Bronchial epithelial cell (primary cell): ENCODE results near the gene HS6ST2. TPM values are rescaled to one million over a fixed set of nuclear protein-coding genes. Genes with fewer than 3 reads are reported as not detected.
A peak's percentile ranks its signal among the peaks of the same experiment; 100 is the strongest.
"Not testable (repeated sequence)": the region's sequence is repeated elsewhere in the genome, so short reads cannot be mapped to it uniquely, and the experiment has no call there.

Experiments used
- DNase-seq: peaks from one replicate; pipeline ENCODE4 v3.0.0-alpha.2; 2010; ENCODE audit warnings: low read depth
- FAIRE-seq: peaks from 2 replicates; lab custom pipeline; 2011; peaks lifted over from hg19 to GRCh38; lab: Jason Lieb, UNC
- H3K27me3 ChIP-seq: 2 replicates; pipeline ENCODE4 v1.5.1; 2011; ENCODE audit warnings: low read length; ENCODE audit not compliant: control insufficient read depth, insufficient read depth
- H3K36me3 ChIP-seq: 2 replicates; pipeline ENCODE4 v1.5.1; 2011; ENCODE audit warnings: low read length; ENCODE audit not compliant: control insufficient read depth, insufficient read depth
- H3K4me3 ChIP-seq: 2 replicates; pipeline ENCODE4 v1.5.1; 2011; ENCODE audit warnings: mild to moderate bottlenecking, low read depth, low read length, control low read depth
- total RNA-seq: library from RNA; depleted of rRNA; stranded (reverse); fragments of >200 nt; gene quantifications from 2 replicates; pipeline ENCODE4 v1.2.1, GENCODE V29; 2014
- TF ChIP-seq, protein P1 (sequence below): IDR thresholded peaks from 2 replicates; pipeline ENCODE4 v1.5.1; 2011; ENCODE audit warnings: mild to moderate bottlenecking, moderate library complexity, low read length, control low read depth, inconsistent platforms; ENCODE audit not compliant: insufficient read depth, severe bottlenecking

Gene HS6ST2
- total RNA-seq, 1 donor from 2014 or later = 16.8 TPM

DNA sequence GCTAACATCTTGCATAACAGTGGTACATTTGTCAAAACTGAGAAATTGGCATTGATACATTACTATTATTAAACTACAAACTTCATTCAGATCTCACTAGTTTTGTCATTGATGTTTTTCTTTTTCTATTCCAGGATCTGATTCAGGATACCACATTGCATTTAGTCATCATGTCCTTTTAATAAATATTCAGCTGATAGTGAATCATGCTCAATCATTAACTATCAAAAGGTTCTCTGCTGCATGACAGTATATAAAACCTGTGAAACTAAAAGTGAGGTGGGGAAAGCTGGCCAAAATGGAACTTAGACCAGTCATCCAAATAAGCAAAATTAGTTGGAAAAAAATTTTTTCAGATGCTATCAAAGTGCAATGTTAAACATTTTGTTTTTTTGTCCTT, 28.1 kb upstream of the HS6ST2 start:
- peak; percentile 37 for DNase-seq
- H3K4me3 ChIP-seq = no peak overlapping the region
- no peaks in the 10 kb centered on the region for H3K27me3 ChIP-seq
- H3K36me3 ChIP-seq = no peaks in the 10 kb centered on the region
- TF ChIP-seq, protein P1, sequence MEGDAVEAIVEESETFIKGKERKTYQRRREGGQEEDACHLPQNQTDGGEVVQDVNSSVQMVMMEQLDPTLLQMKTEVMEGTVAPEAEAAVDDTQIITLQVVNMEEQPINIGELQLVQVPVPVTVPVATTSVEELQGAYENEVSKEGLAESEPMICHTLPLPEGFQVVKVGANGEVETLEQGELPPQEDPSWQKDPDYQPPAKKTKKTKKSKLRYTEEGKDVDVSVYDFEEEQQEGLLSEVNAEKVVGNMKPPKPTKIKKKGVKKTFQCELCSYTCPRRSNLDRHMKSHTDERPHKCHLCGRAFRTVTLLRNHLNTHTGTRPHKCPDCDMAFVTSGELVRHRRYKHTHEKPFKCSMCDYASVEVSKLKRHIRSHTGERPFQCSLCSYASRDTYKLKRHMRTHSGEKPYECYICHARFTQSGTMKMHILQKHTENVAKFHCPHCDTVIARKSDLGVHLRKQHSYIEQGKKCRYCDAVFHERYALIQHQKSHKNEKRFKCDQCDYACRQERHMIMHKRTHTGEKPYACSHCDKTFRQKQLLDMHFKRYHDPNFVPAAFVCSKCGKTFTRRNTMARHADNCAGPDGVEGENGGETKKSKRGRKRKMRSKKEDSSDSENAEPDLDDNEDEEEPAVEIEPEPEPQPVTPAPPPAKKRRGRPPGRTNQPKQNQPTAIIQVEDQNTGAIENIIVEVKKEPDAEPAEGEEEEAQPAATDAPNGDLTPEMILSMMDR = no peak
- no peak for FAIRE-seq

DNA sequence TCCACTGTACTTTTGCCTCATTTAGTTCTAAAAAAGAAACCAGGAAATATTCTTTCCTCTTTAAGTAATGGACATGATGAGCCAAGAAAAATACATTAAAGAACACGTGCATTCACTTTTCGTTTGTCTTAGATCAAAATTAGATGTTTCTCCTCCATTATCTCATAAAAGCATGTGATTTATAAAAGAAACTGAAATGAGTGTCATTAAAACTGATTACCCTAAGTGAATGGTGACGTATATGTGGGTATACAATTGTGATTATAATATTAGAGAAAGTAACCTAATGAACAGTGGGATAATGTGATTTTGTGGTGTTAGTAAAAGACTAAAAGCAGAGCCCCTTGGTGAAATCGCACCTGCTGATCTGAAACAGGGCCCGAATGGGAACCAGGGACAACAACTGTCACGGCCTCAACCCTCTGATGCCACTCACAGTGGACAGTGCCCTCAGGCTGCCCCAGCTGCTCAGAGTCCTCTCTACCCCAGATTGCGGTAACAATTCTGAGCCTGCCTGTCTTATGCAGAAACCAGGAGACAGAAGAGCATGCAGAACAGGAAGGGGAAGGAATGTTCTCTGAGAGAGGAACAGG, 25.7 kb upstream of the HS6ST2 start:
- FAIRE-seq = no peak

DNA sequence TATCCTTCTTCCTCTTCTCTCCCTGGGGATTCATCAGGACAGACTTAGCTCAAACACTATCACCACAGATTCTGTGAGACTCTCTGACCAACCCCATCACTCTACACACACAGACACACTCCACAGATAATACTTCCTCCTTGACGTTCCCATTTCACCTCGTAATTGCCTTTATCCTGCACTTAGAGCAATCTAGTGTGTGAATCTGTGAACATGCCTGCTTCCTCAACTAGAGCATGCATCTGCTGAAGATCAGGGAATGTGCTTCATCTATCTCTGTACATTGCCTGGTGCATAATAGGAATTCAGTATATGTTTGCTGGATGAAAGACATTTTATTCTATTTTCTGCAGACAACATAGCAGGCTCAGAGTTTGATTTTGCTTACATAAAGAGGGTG, 25.1 kb upstream of the HS6ST2 start:
- no peaks in the 10 kb centered on the region for H3K27me3 ChIP-seq
- no peak for DNase-seq
- no peak for FAIRE-seq
- no peaks in the 10 kb centered on the region for H3K36me3 ChIP-seq
- H3K4me3 ChIP-seq = no peak overlapping the region
- TF ChIP-seq, protein P1 = no peak

More for the DNA sequence above, 25.7 kb upstream of the HS6ST2 start:
- H3K4me3 ChIP-seq = no peak overlapping the region
- no peaks in the 10 kb centered on the region for H3K27me3 ChIP-seq
- TF ChIP-seq, protein P1 = no peak
- no peaks in the 10 kb centered on the region for H3K36me3 ChIP-seq
- no peak for DNase-seq

DNA sequence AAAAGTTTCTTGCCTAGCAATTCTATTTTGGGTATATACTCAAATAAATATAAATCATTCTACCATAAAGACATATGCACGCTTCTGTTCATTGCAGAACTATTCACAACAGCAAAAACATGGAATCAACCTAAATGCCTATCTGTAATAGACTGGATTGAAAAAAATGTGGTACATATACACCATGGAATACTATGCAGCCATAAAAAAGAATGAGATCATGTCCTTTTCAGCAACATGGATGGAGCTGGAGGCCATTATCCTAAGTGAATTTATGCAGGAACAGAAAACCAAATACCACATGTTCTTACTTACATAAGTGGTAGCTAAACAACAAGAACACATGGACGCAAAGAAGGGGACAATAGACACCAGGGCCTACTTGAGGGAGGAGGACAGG, 21.6 kb upstream of the HS6ST2 start:
- FAIRE-seq, H3K4me3 ChIP-seq, H3K36me3 ChIP-seq, H3K27me3 ChIP-seq, DNase-seq: not testable (repeated sequence)

DNA sequence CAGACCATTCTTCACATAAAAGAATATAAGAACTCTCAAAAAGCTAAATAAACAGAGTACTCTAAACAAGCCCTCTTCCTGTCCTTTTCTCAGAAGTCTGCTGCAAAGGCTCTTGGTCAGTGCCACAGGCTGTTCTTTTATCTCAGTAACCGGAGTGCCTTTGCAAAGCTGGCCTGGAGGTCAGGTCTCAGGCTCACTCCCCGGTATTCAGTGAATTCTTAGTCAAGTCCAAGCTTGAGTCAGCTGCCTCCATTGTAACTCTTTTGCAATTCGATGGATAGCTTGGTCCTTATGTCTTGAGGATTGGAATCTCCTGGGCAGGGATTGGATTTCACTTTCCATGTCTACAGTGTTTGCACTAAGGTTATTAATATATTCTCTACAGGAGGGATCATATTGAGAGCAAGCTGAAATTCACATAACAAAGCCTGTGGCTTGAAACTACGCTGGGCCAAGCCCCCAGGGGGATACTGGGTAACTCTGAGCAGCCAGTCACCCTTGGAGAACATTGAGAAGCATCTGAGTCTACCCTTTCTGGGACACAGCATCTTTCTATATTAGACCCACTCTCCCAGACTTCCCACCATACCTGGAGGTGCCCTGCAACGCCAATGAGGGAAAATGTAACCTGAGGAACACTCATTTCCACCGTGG, 10.0 kb upstream of the HS6ST2 start:
- FAIRE-seq = no peak

DNA sequence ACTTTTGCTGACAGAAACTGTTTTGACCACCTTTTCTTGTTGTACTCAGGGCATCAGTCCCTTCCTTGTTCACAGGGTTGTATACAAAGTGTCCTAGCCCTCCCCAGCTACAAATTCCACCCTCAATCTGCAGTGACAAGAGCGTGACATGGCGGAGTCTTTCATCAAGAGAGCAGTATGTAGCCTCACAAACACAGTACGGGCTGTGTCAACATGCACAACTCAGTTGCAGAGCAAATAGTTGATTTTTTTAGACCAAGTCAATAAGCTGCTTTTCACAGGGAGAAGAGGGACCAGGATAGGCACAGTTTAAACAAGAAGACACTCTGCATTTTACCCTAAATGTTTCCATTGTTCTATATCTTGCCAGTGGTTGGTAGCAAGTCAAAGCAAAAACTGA, 8.6 kb upstream of the HS6ST2 start:
- DNase-seq (no peak), FAIRE-seq (peak; percentile 7)
- TF ChIP-seq, protein P1 = no peak
- Histone ChIP-seq H3K27me3 (no peaks in the 10 kb centered on the region), H3K36me3 (no peaks in the 10 kb centered on the region), H3K4me3 (no peak overlapping the region)

More for the DNA sequence above, 10.0 kb upstream of the HS6ST2 start:
- DNase-seq = peak; percentile 43
- Histone ChIP-seq H3K36me3 (no peaks in the 10 kb centered on the region), H3K4me3 (no peak overlapping the region), H3K27me3 (no peaks in the 10 kb centered on the region)
- TF ChIP-seq, protein P1 = no peak
